Activated CD4-positive, alpha-beta memory T cell treated with anti-CD3 and anti-CD28 coated beads, Interleukin-2, amount 10 ng/mL, durations not matched to agents 7 days and 5 days (primary cell): Measurements from ENCODE around the gene JADE3. TPM values are rescaled to one million over a fixed set of nuclear protein-coding genes. Genes with fewer than 3 reads are reported as not detected.

Experiments used
- CTCF ChIA-PET: fragments of 350-600 bp; sonication (Branson Sonifier 250); formaldehyde crosslinking; loops from one replicate; lab custom pipeline; 2021; ENCODE audit warnings: antibody characterized with exemption, inconsistent platforms; lab: Charles Lee
- POLR2A ChIA-PET: fragments of 350-600 bp; sonication (Branson Sonifier 250); formaldehyde crosslinking; loops from one replicate; lab custom pipeline; 2021; ENCODE audit warnings: antibody characterized with exemption; lab: Charles Lee
- DNase-seq: peaks from one replicate; pipeline ENCODE4 v3.0.0-alpha.2; 2020
- H3K27ac Mint-ChIP-seq: one replicate; pipeline ENCODE4 v1.8.0; 2021; ENCODE audit warnings: mild to moderate bottlenecking, mixed read lengths
- H3K27me3 Mint-ChIP-seq: one replicate; pipeline ENCODE4 v1.8.0; 2021; ENCODE audit warnings: mixed read lengths
- H3K36me3 Mint-ChIP-seq: one replicate; pipeline ENCODE4 v1.8.0; 2021; ENCODE audit warnings: low read depth, mixed read lengths
- H3K4me1 Mint-ChIP-seq: one replicate; pipeline ENCODE4 v1.8.0; 2021; ENCODE audit warnings: mixed read lengths
- H3K4me3 Mint-ChIP-seq: one replicate; pipeline ENCODE4 v1.8.0; 2021; ENCODE audit warnings: mild to moderate bottlenecking, mixed read lengths
- H3K9me3 Mint-ChIP-seq: one replicate; pipeline ENCODE4 v1.8.0; 2021; ENCODE audit warnings: mixed read lengths
- total RNA-seq, 2 experiments: library from RNA; stranded (reverse); gene quantifications; one replicate each; pipeline ENCODE4 v1.2.3, GENCODE V29; 2021

Gene JADE3
- total RNA-seq: 1 to 10 TPM; 1.5 to 2.2 TPM

- Mint-ChIP-seq H3K9me3 (no peaks in the 10 kb centered on the region), H3K36me3 (no peaks in the 10 kb centered on the region), H3K4me3 (peak within 1 kb of the TSS; percentile 73), H3K27me3 (peaks cover 53% of the 10 kb centered on the region), H3K4me1 (peaks cover 16% of the 10 kb centered on the region), H3K27ac (no peak within 1 kb of the TSS)
- ChIA-PET POLR2A (interaction anchor here (0.6 kb wide), 1 partner anchor 73 kb away, joined by 3 read pairs; no protein-coding TSS in a partner anchor), CTCF (interaction anchor here (2.3 kb wide), 1 partner anchor 9 kb away, joined by 7 read pairs; no protein-coding TSS in a partner anchor)
- DNase-seq: peak; percentile 18
These were observed at the start of gene JADE3 for GRCh38 chrX:46912098-46912602. TSS of gene JADE3 (plus strand) at chrX:46912421. CDS start at chrX:46984895, 72,474 bp downstream.

DNA sequence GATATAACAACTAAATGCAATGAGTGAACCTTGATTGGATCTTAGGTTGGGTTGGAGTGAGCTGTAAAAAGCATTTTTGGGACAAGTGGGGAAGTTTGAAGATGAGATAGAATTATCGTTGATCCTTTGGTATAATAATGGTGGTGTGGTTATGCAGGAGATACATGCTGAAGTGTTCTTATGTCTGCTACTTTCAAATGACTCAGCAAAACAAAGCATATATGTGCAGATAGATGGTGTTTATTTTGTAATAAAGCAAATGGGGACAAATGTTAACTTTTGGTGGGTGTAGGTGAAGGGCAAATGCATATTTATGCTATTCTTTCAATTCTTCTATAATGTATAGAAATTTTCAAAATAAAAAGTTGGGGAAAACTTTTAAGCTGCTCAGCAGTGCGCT, 49.1 kb upstream of the JADE3 start:
- Mint-ChIP-seq H3K4me3 (no peak overlapping the region), H3K4me1 (no peaks in the 10 kb centered on the region), H3K9me3 (no peaks in the 10 kb centered on the region), H3K27ac (no peak overlapping the region), H3K27me3 (no peaks in the 10 kb centered on the region), H3K36me3 (peaks cover 37% of the 10 kb centered on the region)
- CTCF ChIA-PET: no interaction called here
- no peak for DNase-seq
- POLR2A ChIA-PET: no interaction called here

DNA sequence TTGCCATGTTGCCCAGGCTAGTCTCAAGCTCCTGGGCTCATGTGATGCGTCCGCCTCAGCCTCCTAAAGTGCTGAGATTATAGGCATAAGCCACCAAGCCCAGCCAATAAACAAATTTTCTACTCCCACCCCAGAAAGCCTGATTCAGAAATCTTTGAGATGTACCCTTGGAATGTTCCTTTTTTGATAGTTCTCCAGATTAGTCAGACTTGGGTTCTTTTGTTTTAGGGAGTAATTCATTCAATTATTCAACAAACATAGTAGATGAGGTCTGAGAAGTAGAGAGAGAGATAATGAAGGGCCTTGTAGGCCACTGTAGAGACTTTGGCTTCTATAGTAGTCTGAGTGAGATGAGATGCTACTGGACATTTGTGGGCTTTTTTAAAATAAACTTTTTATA, 47.6 kb upstream of the JADE3 start:
- Mint-ChIP-seq H3K9me3 (no peaks in the 10 kb centered on the region), H3K4me1 (no peaks in the 10 kb centered on the region), H3K27me3 (no peaks in the 10 kb centered on the region), H3K36me3 (peaks cover 35% of the 10 kb centered on the region), H3K4me3 (no peak overlapping the region), H3K27ac (no peak overlapping the region)
- CTCF ChIA-PET: no interaction called here
- POLR2A ChIA-PET: no interaction called here
- no peak for DNase-seq

DNA sequence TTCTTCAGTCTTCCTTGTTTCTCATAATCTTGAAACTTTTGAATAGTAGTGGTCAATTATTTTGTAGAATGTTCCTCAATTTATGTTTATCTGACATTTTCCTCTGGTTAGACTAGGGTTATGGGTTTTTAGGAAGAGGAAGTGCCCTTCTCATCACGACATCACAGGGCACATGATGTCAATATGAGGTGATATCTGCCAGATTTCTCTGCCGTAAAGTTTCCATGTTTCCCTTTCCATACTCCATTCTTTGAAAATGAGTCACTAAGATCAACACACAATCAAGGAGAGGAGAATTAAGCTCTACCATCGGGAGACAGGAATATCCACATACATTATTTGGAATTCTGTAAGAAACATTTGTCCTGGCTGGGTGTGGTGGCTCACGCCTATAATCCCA, 46.9 kb upstream of the JADE3 start:
- Mint-ChIP-seq H3K4me3 (no peak overlapping the region), H3K4me1 (no peaks in the 10 kb centered on the region), H3K27ac (no peak overlapping the region), H3K9me3 (no peaks in the 10 kb centered on the region), H3K27me3 (no peaks in the 10 kb centered on the region), H3K36me3 (peaks cover 35% of the 10 kb centered on the region)
- POLR2A ChIA-PET: no interaction called here
- no peak for DNase-seq
- CTCF ChIA-PET: no interaction called here

DNA sequence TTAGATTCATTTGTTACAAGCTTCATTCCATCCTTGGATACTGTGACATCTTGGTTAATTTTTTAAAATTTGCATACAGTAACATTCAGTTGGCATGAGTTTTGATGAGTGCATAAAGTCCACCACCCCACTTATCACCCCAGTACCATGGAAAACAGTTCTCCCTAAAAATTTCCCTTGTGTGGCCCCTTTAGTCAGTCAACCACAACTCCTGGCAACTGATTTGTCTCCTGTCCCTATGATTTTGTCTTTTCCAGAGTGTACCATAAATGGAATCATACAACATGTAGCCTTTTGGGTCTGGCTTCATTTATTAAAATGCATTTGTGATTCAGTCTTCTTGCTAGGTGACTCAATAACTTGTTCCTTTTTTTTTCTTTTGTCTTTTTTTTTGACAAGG, 45.5 kb upstream of the JADE3 start:
- Mint-ChIP-seq H3K36me3 (peaks cover 26% of the 10 kb centered on the region), H3K4me3 (no peak overlapping the region), H3K4me1 (no peaks in the 10 kb centered on the region), H3K27ac (no peak overlapping the region), H3K9me3 (no peaks in the 10 kb centered on the region), H3K27me3 (no peaks in the 10 kb centered on the region)
- ChIA-PET POLR2A (no interaction called here), CTCF (no interaction called here)
- DNase-seq: no peak

- Mint-ChIP-seq H3K9me3 (no peaks in the 10 kb centered on the region), H3K27ac (no peak overlapping the region), H3K27me3 (no peaks in the 10 kb centered on the region), H3K36me3 (peaks cover 3% of the 10 kb centered on the region), H3K4me1 (peaks cover 6% of the 10 kb centered on the region), H3K4me3 (no peak overlapping the region)
- DNase-seq: no peak
- ChIA-PET POLR2A (no interaction called here), CTCF (no interaction called here)
These were observed 38.5 kb upstream of the JADE3 start for GRCh38 chrX:46873746-46874145.

DNA sequence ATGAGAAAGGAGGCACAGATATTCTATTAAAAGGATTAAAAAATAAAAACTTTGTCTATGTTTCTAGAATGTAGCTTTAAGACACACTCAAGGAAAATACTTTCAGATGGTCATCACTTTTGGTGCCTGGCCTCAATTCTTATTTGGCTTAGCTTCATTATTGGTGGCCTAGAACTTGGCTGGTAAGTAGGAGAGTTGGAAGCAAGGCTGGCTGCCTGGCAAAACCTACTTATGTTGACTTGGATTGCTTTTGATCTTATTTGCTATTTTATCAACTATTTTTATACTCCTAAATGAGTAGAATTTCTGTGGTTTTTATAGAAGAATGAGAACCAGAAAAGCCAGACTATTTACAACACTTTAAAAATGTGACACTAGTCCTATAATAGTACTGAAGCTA, 35.3 kb upstream of the JADE3 start:
- CTCF ChIA-PET: no interaction called here
- peaks cover 3% of the 10 kb centered on the region for H3K36me3 Mint-ChIP-seq

DNA sequence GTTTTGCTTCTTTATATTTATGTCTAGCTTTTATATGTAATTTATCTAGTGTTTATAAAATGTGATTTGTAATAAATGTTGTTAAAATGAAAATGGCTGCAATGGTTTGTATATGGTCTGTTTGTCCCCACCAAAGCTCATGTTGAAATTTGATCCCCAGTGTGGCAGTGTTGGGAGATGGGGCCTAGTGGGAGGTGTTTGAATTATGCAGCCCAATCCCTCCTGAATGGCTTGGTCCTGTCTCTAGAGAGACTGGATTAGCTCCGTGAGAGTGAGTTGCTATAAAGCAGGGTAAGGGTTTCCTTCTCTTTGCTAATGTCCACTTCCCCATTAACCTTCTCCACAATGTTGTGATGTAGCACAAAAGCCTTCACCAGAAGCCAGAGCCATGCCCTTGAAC, 30.0 kb upstream of the JADE3 start:
- Mint-ChIP-seq H3K9me3 (no peaks in the 10 kb centered on the region), H3K27me3 (no peaks in the 10 kb centered on the region), H3K27ac (no peak overlapping the region), H3K4me1 (peaks cover 4% of the 10 kb centered on the region), H3K36me3 (peaks cover 6% of the 10 kb centered on the region), H3K4me3 (no peak overlapping the region)
- ChIA-PET POLR2A (no interaction called here), CTCF (no interaction called here)
- DNase-seq: no peak

More for the DNA sequence above, 35.3 kb upstream of the JADE3 start:
- POLR2A ChIA-PET: no interaction called here
- peaks cover 6% of the 10 kb centered on the region for H3K4me1 Mint-ChIP-seq
- DNase-seq: no peak
- H3K27me3 Mint-ChIP-seq: no peaks in the 10 kb centered on the region
- H3K9me3 Mint-ChIP-seq: no peaks in the 10 kb centered on the region
- no peak overlapping the region for H3K27ac Mint-ChIP-seq
- no peak overlapping the region for H3K4me3 Mint-ChIP-seq

- H3K27ac Mint-ChIP-seq: no peak overlapping the region
- H3K36me3 Mint-ChIP-seq: peaks cover 3% of the 10 kb centered on the region
- peaks cover 4% of the 10 kb centered on the region for H3K4me1 Mint-ChIP-seq
- no peaks in the 10 kb centered on the region for H3K9me3 Mint-ChIP-seq
- no peak for DNase-seq
- POLR2A ChIA-PET: no interaction called here
- CTCF ChIA-PET: no interaction called here
- no peak overlapping the region for H3K4me3 Mint-ChIP-seq
- H3K27me3 Mint-ChIP-seq: no peaks in the 10 kb centered on the region
These were observed 27.4 kb upstream of the JADE3 start for GRCh38 chrX:46884799-46885198.

DNA sequence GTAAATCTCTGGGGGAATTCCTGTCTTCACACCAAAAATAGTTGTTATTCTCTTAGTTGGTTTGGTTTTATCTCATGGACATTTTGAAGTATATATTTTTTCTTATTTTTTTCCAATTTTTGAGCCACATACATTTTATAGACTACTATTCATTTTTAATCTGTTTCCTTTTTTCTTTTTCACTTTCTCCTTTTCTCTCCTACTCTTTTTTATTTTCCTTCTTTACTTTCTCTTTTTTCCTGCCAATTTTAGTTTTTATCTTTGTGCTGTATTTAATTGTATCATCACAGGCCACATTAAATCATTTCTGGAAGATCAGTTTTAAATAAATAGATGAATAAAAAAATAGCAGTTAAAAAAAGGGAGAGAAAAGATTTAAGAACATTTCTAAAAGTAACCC, 14.0 kb upstream of the JADE3 start:
- peaks cover 7% of the 10 kb centered on the region for H3K27me3 Mint-ChIP-seq
- CTCF ChIA-PET: no interaction called here
- POLR2A ChIA-PET: no interaction called here
- no peak for DNase-seq
- no peak overlapping the region for H3K27ac Mint-ChIP-seq
- H3K9me3 Mint-ChIP-seq: no peaks in the 10 kb centered on the region
- H3K4me1 Mint-ChIP-seq: no peaks in the 10 kb centered on the region
- H3K4me3 Mint-ChIP-seq: no peak overlapping the region
- H3K36me3 Mint-ChIP-seq: no peaks in the 10 kb centered on the region

DNA sequence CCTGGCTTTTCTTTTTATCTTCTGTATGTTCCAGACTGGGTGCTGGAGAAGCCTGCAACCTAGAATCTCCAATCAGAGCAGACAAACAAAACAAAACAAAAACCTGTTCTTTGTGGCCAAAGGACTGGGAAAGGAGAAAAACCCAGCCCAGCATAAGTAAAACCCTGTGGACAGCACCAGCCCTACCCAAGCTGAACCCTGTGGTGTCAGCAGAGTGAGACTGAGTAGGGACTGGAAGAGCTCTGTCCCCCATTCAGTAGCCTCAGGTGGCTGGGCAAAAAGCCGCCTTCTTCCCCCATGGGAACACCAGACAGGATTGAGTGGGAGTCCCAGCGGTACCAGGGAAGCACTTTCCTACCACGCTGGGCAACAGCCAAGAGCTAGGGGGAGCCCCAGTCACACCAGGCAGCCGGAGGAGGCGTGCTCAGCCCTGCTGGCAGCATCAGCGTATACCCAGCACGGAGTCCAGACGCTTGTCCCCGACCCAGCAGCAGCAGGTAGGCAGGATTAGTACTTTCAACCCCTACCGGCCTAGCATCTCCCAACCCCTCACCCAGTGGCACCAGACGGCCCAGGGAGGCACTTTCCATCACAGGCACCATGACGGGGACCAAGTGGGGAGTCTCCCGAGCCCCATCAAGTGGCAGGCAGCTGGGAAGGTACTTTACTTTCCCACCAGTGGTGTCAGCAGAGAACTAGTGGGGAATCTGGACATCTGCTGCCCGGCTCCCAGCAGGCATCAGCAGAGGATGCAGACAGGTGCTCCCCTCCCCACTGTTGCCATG, 8.6 kb upstream of the JADE3 start:
- H3K27me3 Mint-ChIP-seq: peaks cover 15% of the 10 kb centered on the region
- ChIA-PET POLR2A (no interaction called here), CTCF (interaction anchor here (0.7 to 1.7 kb wide), 11 partner anchors 9 to 620 kb away, joined by 3 to 7 read pairs (median 3); partner anchors contain the start of gene JADE3)
- no peaks in the 10 kb centered on the region for H3K9me3 Mint-ChIP-seq
- H3K4me3 Mint-ChIP-seq: peak overlapping the region; percentile 43
- H3K27ac Mint-ChIP-seq: no peak overlapping the region
- no peaks in the 10 kb centered on the region for H3K4me1 Mint-ChIP-seq
- H3K36me3 Mint-ChIP-seq: no peaks in the 10 kb centered on the region
- DNase-seq: peak; percentile 59

- POLR2A ChIA-PET: no interaction called here
- CTCF ChIA-PET: interaction anchor here (0.7 to 1.6 kb wide), 2 partner anchors 73 to 124 kb away, joined by 3 to 6 read pairs; no protein-coding TSS in a partner anchor
- H3K4me1 Mint-ChIP-seq: no peaks in the 10 kb centered on the region
- no peaks in the 10 kb centered on the region for H3K36me3 Mint-ChIP-seq
- H3K27ac Mint-ChIP-seq: no peak overlapping the region
- no peak for DNase-seq
- no peak overlapping the region for H3K4me3 Mint-ChIP-seq
- H3K9me3 Mint-ChIP-seq: no peaks in the 10 kb centered on the region
- peaks cover 17% of the 10 kb centered on the region for H3K27me3 Mint-ChIP-seq
These were observed 7.6 kb upstream of the JADE3 start for GRCh38 chrX:46904626-46905025.

- CTCF ChIA-PET: no interaction called here
- Mint-ChIP-seq H3K9me3 (no peaks in the 10 kb centered on the region), H3K27me3 (peaks cover 47% of the 10 kb centered on the region), H3K36me3 (no peaks in the 10 kb centered on the region), H3K4me3 (no peak overlapping the region), H3K4me1 (peaks cover 16% of the 10 kb centered on the region), H3K27ac (no peak overlapping the region)
- POLR2A ChIA-PET: no interaction called here
- no peak for DNase-seq
These were observed 1.8 kb upstream of the JADE3 start for GRCh38 chrX:46910415-46910814.
